ENCODE results near the gene NRSN2.

The NRSN2 gene

DNA sequence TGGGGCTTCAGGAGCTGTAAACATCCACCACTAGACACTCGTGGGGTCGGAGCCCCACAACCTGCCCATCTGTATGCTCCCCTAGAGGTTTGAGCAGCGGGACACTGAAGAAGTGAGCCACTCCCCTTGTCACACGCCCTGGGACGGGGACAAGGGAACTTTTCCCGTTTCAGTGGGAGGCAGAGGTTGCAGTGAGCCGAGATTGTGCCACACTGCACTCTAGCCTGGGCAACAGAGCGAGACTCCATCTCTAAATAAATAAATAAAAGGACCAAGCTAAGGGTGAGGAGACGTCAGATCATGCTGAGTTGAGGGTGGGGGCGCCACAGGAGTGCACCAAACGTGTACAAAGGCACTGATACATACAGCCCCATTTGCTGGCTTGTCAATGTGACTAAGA lies 41.2 kb upstream of the NRSN2 start:
- H3K4me3 ChIP-seq (replicated peaks; ENCODE audit: low read depth, low read length): no peak overlapping the region
- TF ChIP-seq, protein P1, sequence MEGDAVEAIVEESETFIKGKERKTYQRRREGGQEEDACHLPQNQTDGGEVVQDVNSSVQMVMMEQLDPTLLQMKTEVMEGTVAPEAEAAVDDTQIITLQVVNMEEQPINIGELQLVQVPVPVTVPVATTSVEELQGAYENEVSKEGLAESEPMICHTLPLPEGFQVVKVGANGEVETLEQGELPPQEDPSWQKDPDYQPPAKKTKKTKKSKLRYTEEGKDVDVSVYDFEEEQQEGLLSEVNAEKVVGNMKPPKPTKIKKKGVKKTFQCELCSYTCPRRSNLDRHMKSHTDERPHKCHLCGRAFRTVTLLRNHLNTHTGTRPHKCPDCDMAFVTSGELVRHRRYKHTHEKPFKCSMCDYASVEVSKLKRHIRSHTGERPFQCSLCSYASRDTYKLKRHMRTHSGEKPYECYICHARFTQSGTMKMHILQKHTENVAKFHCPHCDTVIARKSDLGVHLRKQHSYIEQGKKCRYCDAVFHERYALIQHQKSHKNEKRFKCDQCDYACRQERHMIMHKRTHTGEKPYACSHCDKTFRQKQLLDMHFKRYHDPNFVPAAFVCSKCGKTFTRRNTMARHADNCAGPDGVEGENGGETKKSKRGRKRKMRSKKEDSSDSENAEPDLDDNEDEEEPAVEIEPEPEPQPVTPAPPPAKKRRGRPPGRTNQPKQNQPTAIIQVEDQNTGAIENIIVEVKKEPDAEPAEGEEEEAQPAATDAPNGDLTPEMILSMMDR (IDR thresholded peaks at IDR 0.05; ENCODE audit: low read depth, low read length, missing control alignments): no peak
- DNase-seq (ENCODE audit: extremely low read depth, low read depth): no peak

DNA sequence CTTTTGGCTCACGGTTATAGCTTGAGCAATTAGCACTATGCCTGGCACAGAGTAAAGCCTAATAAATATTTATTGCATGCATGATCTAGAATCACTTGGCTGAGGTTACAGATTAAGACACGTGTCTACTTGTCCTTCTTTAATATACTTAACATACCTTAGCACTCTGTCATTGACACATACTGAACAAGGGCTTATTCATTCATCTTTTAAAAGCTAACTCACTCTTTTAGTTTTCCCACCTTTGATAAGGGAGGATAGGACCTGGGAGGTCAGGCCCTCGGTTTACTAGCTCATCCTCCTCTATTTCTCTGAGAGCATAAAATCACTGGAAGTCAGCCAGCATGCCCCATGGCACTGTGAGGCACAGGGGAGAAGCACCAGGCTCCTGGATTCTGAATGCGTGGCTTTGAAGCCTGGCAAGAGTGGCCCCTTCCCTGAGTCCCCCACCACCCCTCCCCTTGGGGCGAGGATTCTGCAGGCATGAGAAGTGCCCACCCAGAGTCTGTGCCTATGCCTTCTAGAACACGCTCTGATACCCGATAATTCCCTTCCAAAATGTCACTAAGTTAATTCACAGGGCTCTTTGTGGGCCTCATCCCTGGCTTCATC lies 38.4 kb upstream of the NRSN2 start:
- H3K4me3 ChIP-seq (replicated peaks; ENCODE audit: low read depth, low read length): no peak overlapping the region
- DNase-seq (ENCODE audit: extremely low read depth, low read depth): no peak
- TF ChIP-seq, protein P1 (IDR thresholded peaks at IDR 0.05; ENCODE audit: low read depth, low read length, missing control alignments): no peak

- no peak for DNase-seq (ENCODE audit: extremely low read depth, low read depth)
- TF ChIP-seq, protein P1 (IDR thresholded peaks at IDR 0.05; ENCODE audit: low read depth, low read length, missing control alignments): no peak
- H3K4me3 ChIP-seq (replicated peaks; ENCODE audit: low read depth, low read length): peak overlapping the region; percentile 45
These were observed 37.5 kb upstream of the NRSN2 start for GRCh38 chr20:309306-309840.

DNA sequence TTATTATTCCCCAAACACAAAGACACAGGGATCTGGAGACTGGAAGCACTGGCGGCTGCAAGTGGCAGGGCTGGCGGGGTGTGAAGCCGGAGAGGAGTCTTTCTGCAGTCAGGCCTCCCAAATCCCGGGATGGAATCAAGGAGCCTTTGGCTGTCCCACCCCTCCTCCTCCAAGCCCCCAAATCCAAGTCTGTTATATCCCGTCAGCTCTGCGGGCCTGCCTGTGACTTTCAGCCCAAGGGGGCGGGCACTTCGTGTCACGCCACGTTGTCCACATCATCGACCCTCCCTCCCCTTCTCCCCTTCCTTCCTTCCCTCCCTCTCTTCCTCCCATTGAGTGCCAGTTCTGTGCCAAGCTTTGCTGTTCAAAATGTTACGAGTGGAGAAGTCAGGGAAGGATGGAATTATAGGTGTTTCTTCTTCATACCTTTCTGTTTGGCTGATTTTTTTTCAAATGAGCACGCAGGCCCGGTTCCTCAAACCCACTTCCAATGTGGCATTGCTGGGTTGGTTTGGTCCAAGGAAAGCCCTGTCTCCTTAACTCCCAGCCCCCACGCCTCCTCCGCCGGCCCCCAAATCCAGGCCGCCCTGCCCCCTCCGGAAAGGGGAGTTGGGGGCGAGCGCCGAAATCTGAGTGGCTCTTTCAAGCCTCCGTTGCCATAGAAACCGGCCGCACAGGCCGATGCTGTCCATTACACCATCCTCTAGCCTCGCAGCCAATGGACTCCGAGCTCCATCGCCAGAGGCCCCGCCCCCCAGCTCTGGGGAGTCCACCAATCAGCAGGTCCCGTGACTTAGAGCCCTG lies 36.9 kb upstream of the NRSN2 start:
- peak overlapping the region; percentile 45 for H3K4me3 ChIP-seq (replicated peaks; ENCODE audit: low read depth, low read length)
- peak; percentile 98 for DNase-seq (ENCODE audit: extremely low read depth, low read depth)
- TF ChIP-seq, protein P1 (IDR thresholded peaks at IDR 0.05; ENCODE audit: low read depth, low read length, missing control alignments): no peak

DNA sequence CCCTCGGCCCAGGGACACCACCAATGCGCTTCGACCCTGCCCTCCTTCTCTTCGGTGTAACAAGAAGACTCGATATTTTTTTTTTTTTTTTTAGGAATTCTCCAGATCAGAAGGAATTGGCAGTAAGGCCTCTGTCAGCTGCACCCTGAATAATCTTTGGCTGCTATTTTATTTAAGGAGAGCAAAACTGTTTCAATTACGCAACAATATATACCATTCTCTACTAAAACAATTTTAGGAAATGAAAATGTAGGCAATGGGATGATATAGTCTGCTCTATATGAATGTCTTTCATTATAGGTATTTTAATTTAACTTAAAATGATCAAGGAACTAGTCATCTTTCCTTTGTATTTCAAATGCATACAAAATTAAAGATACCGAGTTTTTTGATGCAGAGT lies 36.3 kb upstream of the NRSN2 start:
- no peak for DNase-seq (ENCODE audit: extremely low read depth, low read depth)
- H3K4me3 ChIP-seq (replicated peaks; ENCODE audit: low read depth, low read length): no peak overlapping the region
- TF ChIP-seq, protein P1 (IDR thresholded peaks at IDR 0.05; ENCODE audit: low read depth, low read length, missing control alignments): no peak

DNA sequence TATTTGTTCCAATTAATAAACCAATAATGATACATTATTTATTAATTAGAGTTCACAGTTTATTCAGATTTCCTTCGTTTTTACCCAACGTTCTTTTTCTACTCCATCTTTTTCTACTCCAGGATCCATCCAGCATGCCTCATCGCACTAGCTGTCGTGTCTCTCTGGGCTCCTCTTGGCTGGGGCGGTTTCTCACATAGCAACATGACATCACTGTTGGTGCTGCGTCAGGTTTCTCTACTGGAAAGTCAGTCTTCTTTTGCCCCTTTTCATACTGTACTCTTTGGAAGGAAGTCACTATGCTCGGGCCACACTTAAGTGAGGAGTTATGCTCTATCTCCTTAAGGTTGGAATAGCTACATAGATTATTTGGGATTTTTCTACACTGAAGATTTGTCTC lies 35.3 kb upstream of the NRSN2 start:
- no peak overlapping the region for H3K4me3 ChIP-seq (replicated peaks; ENCODE audit: low read depth, low read length)
- TF ChIP-seq, protein P1 (IDR thresholded peaks at IDR 0.05; ENCODE audit: low read depth, low read length, missing control alignments): no peak
- DNase-seq (ENCODE audit: extremely low read depth, low read depth): no peak

Data from HFF-Myc (cell line).